Hematopoietic multipotent progenitor cell (in vitro differentiated cells): ENCODE measurements around the gene PHC2. TPM values are rescaled to one million over a fixed set of nuclear protein-coding genes. Genes with fewer than 3 reads are reported as not detected.
A peak's percentile ranks its signal among the peaks of the same experiment; 100 is the strongest.

Source experiments
- DNase-seq, 3 donors: peaks; one replicate each; pipeline ENCODE4 v3.0.0-alpha.2; 2011 to 2015; ENCODE audit warnings: low read depth in 2 of 3, low spot score in 2 of 3
- total RNA-seq: library from RNA; depleted of rRNA; stranded (reverse); fragments of >200 nt; gene quantifications from one replicate; pipeline ENCODE4 v1.2.3, GENCODE V29; 2012

Gene PHC2
- total RNA-seq, result 60.1 TPM

GRCh38 chr1:33430692-33431593 is at the start of gene PHC2:
PHC2 (minus strand) TSS chr1:33431095; CDS start chr1:33375539, 55,556 bp downstream.
- DNase-seq, result peak; percentile 78 to 98 (median 96)

DNA sequence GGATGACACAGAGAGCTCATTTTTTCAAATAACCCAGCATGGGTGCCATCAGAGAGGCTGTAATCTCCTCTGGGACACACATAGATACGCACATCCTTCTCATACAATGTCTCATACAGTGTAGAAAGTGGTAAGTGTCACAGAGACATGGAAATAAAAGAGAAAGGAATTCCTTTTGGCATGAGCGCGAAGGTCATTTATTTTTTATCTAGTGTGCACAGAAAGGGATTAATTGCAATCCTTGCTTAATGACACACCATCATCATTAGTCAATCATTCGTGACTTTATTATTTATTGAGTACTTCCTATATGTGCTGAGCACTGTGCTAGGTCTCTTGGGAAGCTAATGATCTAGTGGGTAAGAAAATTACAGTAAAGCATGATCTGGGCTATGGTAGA is 46.6 kb upstream of the PHC2 start:
- no peak for DNase-seq

DNA sequence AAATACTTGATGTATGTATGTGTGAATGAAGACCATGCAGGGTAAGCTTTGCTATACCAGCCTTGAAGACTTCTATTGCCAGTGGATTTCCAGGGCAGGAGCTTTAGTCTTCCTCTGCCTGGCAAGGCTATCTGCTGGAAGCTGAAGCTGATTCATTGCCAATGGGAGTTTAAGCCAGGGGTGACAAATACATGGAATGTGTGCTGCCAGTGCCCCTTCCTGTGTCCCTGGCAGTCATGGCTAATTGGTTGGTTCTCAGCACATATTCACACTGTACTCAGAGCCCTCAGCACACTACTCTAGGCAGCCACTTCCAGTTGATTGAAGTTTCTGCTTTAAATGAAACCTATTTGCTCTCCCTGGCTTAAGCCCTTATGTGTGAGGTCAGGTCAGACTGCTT is 43.0 kb upstream of the PHC2 start:
- no peak for DNase-seq

- DNase-seq, result peak; percentile 50 to 94 (median 90)
Observed at GRCh38 chr1:33472269-33472980, 41.5 kb upstream of the PHC2 start, which contains the start of gene ZSCAN20. ZSCAN20 (plus strand) TSS chr1:33472645; CDS start chr1:33479289, 6,644 bp downstream.

- DNase-seq, result no peak
Observed at GRCh38 chr1:33471416-33471815, 40.5 kb upstream of the PHC2 start.

GRCh38 chr1:33470495-33471012 is 39.7 kb upstream of the PHC2 start:
- peak; percentile 28 to 89 (median 76) for DNase-seq

DNA sequence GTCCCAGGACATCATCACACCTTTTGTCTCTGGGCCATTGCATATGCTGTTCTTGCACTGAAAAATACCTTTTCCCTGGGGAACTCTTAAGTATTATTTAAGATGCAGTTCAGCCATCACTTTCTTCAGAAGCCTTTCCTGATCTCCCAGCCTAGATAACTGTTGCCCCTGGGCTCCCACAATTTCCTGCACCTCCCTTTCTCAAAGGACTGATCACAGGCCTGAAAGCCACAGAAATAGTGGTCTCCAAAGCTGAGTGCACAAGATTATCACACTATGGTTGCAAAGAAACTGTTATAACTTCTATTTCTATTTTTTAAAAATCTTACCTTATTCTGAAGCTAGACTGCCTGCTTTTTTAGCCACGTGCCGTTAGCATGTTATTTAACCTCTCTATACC is 38.8 kb upstream of the PHC2 start:
- no peak for DNase-seq

DNA sequence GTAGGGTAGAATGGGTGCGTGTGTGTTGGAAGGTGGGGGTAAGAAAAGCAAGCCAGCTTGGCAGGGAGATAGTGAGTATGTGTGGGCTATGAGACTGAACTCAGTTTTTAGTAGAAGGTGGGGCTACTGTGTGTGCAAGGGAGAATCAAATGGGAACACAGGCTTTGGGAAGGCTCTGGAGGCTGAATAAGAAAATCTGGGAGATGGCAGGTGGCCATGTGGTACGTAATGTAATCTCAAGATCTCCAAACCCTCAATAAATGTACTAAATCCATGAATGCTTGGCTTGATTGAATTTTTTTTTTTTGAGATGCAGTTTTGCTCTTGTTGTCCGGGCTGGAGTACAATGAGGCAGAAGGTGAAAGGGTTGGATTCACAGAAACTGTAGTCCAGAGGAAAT is 38.1 kb upstream of the PHC2 start:
- no peak for DNase-seq

DNA sequence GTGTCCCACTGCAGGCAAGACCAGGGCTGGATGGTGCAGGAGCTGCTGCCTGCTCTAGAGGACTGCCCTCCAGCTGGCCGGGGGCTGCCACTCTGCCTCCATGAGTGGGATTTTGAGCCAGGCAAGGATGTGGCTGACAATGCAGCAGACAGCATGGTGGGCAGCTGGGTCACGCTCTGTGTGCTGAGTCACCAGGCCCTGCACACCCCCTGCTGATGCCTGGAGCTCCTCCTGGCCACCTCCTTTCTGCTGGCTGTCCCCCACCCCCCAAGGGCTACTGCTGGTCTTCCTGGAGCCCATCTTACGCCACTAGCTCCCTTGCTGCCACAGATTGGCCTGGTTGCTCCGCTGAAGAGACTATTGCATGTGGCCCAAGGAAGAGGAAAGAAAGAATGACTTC is 37.6 kb upstream of the PHC2 start:
- DNase-seq, result no peak

GRCh38 chr1:33468011-33468410 is 37.1 kb upstream of the PHC2 start:
- DNase-seq, result no peak

- no peak for DNase-seq
Observed at GRCh38 chr1:33466159-33466558, 35.3 kb upstream of the PHC2 start.

DNA sequence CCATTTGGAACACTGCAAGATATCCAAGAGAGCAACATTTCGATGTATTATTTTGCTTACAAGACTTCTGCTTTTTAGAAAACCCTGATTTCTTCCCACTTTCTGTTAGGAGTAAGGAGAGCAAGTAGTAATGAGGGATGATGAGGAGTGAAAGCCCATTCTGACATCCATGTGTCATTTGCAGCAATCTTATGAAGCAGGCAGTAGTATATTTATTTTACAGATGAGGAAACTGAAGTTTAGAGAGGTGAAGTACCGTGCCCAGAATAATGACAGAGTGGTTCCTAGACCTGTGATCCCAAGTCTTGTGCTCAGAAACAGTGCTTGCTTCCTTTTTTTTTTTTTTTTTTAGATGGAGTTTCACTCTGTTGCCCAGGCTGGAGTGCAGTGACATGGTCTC is 34.4 kb upstream of the PHC2 start:
- DNase-seq, result no peak

GRCh38 chr1:33464552-33464951 is 33.7 kb upstream of the PHC2 start:
- no peak for DNase-seq

- no peak for DNase-seq
Observed at GRCh38 chr1:33462405-33463164, 31.7 kb upstream of the PHC2 start.

- peak in 1 of 3 donors; percentile 46 for DNase-seq
Observed at GRCh38 chr1:33460947-33461629, 30.2 kb upstream of the PHC2 start.

- no peak for DNase-seq
Observed at GRCh38 chr1:33460144-33460543, 29.2 kb upstream of the PHC2 start.

DNA sequence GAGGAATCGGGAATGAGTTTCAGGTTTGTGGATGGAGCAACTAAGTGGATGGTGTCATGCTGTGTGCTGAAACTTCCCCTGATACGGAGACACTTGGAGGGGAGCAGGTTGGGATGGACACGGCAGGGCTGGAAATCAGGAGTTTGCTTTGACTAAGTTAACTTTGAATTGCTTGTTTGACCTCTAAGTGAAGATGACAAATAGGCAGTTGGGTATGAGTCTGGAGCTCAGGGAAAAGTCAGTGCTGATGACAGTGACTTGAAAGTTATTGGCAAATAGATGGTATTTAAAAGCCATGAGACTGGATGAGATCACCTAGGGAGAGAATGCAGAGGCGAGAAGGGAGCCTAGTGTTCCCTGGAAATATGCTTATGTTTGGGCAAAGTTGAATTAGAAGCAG is 28.8 kb upstream of the PHC2 start:
- no peak for DNase-seq

DNA sequence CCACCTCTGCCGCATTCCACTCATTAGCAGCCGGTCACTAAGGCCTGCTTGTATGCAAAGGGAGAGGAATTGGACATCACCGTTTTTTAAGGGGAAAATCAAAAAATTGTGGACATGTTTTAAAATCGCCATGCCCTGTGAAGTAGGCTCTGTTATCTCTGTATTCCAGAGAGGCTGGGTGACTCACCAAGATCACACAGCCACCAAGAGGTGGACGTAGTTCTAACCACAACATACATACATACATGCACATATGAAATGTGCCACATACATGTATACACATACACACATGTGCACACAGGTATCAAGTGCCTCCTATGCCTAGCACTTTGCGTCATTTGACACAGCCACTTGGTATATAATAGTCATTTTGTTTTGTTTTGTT is 25.6 kb upstream of the PHC2 start:
- no peak for DNase-seq

- DNase-seq, result peak in 2 of 3 donors; percentile 75 to 84
Observed at GRCh38 chr1:33455539-33456501, 24.9 kb upstream of the PHC2 start.
